Activated CD8-positive, alpha-beta memory T cell treated with anti-CD3 and anti-CD28 coated beads for 36 hours (primary cell): ENCODE measurements around the gene PTPRG. TPM values are rescaled to one million over a fixed set of nuclear protein-coding genes. Genes with fewer than 3 reads are reported as not detected.

Experiments
- CTCF ChIA-PET: fragments of 350-600 bp; sonication (Branson Sonifier 250); formaldehyde crosslinking; loops from one replicate; lab custom pipeline; 2021; ENCODE audit warnings: antibody characterized with exemption; lab: Charles Lee
- POLR2A ChIA-PET: fragments of 350-600 bp; sonication (Branson Sonifier 250); formaldehyde crosslinking; loops from one replicate; lab custom pipeline; 2021; ENCODE audit warnings: antibody characterized with exemption; lab: Charles Lee
- total RNA-seq, 2 experiments: library from RNA; stranded (reverse); gene quantifications; one replicate each; pipeline ENCODE4 v1.2.3, GENCODE V29; 2021

Gene PTPRG
- total RNA-seq, 2 experiments from 2014 or later, result not detected

DNA sequence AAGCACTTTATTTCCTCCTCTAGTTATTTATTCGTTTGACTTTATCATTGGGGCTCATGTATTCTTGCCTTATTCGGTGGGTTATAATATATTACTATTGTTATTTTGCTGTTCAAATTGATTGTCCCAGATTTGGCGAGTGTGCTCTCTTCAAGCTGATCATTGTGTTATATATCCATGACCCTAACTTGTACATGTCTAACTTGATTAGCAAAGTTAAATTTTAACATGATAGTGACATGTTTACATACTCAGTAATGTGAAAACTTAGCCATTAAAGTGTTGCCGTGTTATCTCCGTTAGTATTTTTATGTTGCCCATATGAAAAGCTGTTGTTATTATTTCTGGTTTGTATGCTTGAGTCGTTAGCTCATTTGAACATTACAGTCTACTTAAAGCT, 327.9 kb downstream of the PTPRG start:
- CTCF ChIA-PET, result no interaction called here
- POLR2A ChIA-PET, result no interaction called here

DNA sequence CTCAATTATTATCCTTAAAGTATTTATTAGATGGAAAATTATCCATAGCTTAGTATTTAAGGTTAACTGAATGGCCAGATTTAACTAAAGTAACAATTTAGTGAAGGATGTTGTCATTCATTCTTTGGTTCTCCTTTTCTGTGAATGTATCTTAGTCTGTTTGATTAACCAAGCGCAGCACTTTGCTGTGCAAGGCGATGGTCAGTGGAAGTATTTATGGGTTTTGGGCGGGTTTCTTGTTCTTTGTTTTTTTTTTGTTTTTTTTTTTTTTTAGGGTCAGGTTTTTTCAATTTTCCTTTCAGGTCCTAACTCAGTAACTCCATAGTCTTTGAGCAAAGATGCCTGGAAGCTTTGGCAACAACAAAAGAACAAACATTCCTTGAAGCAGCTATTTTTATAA, 328.8 kb downstream of the PTPRG start:
- ChIA-PET POLR2A (no interaction called here), CTCF (no interaction called here)

- CTCF ChIA-PET, result no interaction called here
- POLR2A ChIA-PET, result no interaction called here
Measured at GRCh38 chr3:61890586-61890985, 329.2 kb downstream of the PTPRG start.

DNA sequence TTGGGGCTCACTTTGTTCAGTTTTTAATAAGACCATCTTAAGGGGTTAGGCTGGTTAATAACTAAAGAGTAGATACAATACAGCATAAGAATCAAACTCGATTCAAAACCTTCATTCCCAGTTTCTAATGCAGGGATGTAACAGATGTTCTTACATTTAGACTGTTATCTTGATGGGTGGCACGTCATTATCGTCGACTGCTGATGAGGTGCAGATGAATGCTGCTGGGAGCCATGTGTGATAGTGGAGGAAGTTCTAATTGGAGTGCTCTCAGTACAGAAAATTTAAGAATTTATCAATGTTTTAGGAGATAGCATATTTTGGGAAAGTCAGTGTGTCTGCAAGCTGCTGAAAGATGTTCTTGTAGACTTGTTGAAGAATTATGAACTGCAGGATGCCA, 331.5 kb downstream of the PTPRG start:
- ChIA-PET POLR2A (no interaction called here), CTCF (no interaction called here)

DNA sequence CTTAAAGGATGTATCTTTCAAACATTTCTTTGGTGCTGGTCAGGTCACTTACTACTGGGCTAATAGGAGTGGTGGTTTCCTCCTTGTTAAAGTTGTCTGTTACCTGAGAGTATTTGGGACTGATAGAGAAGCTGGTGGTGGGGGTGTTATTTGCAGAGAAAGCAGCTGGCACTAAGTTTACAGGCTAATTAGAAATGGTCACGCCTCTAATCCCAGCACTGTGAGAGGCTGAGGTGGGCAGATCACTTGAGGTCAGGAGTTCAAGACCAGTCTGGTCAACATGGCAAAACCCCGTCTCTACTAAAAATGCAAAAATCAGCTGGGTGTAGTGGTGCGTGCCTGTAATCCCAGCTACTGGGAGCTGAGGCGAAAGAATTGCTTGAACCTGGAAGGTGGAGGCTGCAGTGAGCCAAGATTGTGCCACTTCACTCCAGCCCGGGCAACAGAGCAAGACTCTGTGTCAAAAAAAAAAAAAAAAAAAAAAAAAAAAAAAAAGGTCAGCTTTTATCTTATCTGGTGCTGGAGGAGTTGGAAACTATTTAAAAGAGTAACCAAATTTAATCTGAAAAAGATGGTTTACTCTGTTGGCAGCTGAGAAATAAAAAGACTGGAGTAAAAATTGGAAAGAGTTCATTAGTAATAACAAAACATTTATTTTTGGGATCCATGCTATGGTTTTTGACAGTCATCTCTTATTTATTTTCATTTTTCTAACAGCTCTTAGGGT, 332.6 kb downstream of the PTPRG start:
- CTCF ChIA-PET, result interaction anchor here (0.6 kb wide), 1 partner anchor 220 kb away, joined by 3 read pairs; no protein-coding TSS in a partner anchor
- POLR2A ChIA-PET, result no interaction called here

- CTCF ChIA-PET, result no interaction called here
- POLR2A ChIA-PET, result interaction anchor here (0.5 kb wide), 1 partner anchor 1703 kb away, joined by 3 read pairs; no protein-coding TSS in a partner anchor
Measured at GRCh38 chr3:61894988-61895935, 333.9 kb downstream of the PTPRG start.

GRCh38 chr3:61896251-61896650, 334.9 kb downstream of the PTPRG start:
- CTCF ChIA-PET, result no interaction called here
- POLR2A ChIA-PET, result no interaction called here

DNA sequence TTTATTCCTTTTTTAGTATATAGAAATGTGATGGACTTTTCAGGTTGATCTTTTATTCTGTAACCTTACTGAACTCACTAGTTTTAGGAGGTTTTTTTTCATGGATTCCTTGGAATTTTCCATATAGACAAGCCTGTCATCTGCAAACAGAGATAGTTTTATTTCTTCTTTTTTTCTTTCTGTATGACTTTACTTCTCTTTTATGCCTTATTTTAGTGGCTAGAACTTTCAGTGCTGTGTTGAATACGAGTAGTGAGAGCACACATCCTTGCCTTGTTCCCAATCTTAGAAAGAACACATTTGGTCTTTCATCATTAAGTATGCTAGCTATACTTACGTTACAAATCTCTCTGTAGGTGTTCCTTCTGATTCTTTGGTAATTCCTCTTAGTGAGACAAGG, 336.5 kb downstream of the PTPRG start:
- POLR2A ChIA-PET, result no interaction called here
- CTCF ChIA-PET, result no interaction called here

GRCh38 chr3:61899700-61900462, 338.5 kb downstream of the PTPRG start:
- POLR2A ChIA-PET, result no interaction called here
- CTCF ChIA-PET, result no interaction called here

- ChIA-PET CTCF (no interaction called here), POLR2A (no interaction called here)
Measured at GRCh38 chr3:61901496-61901895, 340.1 kb downstream of the PTPRG start.

DNA sequence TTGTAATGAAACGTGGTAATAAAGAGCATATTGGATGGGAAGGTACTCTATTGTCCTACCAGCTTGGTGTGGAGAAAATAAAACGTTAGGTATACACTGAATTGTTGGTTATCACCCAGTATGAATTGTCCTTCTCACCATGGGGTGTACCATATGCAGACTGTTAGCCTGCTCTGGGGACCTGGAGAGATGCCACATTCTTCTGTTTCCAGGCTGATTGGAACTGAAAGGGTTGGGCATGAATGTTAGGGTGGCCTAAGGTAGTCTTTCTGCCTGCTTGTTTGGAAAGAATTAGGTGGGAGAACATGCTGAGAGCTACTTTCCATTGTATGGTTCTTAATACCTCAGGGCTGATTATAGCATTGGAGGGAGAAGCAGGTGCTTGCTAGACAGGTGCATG, 340.6 kb downstream of the PTPRG start:
- CTCF ChIA-PET, result no interaction called here

GRCh38 chr3:61903074-61903473, 341.7 kb downstream of the PTPRG start:
- POLR2A ChIA-PET, result no interaction called here
- CTCF ChIA-PET, result no interaction called here

More for the DNA sequence above, 340.6 kb downstream of the PTPRG start:
- POLR2A ChIA-PET, result no interaction called here

GRCh38 chr3:61903931-61904657, 342.7 kb downstream of the PTPRG start:
- CTCF ChIA-PET, result no interaction called here
- POLR2A ChIA-PET, result no interaction called here

- ChIA-PET CTCF (no interaction called here), POLR2A (no interaction called here)
Measured at GRCh38 chr3:61907210-61907795, 345.9 kb downstream of the PTPRG start.

- ChIA-PET CTCF (interaction anchor here (0.7 kb wide), 1 partner anchor 1386 kb away, joined by 5 read pairs; no protein-coding TSS in a partner anchor), POLR2A (no interaction called here)
Measured at GRCh38 chr3:61908382-61908781, 347.0 kb downstream of the PTPRG start.

DNA sequence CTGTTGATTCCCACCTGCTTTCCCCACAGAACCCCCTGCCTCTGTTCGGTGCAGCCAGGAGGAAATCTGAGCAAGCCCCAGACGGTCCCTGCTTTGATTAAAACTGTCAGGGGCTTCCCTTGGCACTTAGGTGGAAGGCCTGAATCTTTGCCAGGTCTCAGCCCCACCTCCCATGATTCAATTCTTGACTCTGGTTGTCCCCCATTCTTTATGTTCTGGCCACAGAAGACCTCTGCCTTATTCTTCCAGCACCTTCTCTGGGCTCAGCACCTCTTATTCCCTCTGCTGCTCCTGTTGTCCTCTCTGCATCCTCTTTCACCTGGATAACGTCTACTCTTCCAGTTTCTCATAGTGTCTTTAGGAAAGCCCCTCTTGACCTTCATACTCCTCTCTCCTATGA, 349.4 kb downstream of the PTPRG start:
- ChIA-PET CTCF (no interaction called here), POLR2A (no interaction called here)

DNA sequence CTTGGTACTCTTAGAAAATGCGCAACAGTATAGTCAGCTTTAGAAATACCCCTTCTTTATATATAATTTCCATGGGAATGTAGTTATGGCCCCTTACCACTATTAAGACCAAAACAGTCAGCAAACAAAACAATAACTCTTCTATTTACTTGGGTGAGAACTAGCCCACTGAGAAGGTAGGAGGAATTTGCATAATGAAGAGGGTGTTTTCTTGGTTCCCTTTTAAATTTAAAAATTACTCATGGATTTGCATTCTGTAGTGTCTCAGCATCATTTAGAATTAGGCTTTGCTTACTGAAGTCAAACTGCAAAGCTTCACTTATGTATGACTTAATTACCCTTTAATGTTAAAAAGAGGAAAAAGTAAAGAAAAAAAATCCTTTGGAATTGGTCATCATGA, 350.8 kb downstream of the PTPRG start:
- POLR2A ChIA-PET, result no interaction called here
- CTCF ChIA-PET, result no interaction called here

- ChIA-PET CTCF (no interaction called here), POLR2A (no interaction called here)
Measured at GRCh38 chr3:61913701-61914100, 352.3 kb downstream of the PTPRG start.

DNA sequence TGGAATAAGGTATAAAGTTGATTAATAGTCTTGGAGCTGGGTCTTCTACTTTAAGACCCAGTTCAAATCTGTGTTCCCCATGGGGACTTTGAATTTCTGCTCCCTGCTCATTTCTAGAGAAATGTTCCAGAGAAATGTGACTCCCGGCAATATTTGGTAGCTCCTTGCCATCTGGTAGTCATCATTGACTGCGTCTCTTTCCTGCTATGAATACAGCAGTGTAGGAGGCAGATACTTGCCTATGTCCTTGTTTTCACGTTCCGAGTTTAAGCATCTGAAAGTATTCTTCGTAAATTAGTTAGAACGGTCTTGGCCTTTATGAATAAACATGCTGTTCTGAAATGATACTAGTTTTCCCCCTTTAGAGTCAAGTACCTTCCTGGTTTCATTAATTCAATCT, 352.9 kb downstream of the PTPRG start:
- POLR2A ChIA-PET, result no interaction called here
- CTCF ChIA-PET, result no interaction called here
